ENCODE results near the gene EDN1.

The EDN1 gene

GRCh38 chr6:12297363-12298016 is 7.3 kb downstream of the EDN1 start:
- DNase-seq (ENCODE audit: low read depth in 1 of 2, low spot score in 1 of 2), result no peak
- H3K27me3 ChIP-seq (ENCODE audit: insufficient read depth, poor library complexity, severe bottlenecking), result peaks cover 8% of the 10 kb centered on the region
- no peak overlapping the region for H3K4me3 ChIP-seq (replicated peaks; ENCODE audit: insufficient read depth, low read length)
- H3K27ac ChIP-seq (replicated peaks), result no peak overlapping the region
- no peak for TF ChIP-seq GABPA (IDR thresholded peaks at IDR 0.05; ENCODE audit: low read depth)
- no peak for TF ChIP-seq REST (IDR thresholded peaks at IDR 0.05; ENCODE audit: insufficient replicate concordance, low read depth)
- TF ChIP-seq SPI1 (IDR thresholded peaks at IDR 0.05; ENCODE audit: borderline replicate concordance, low read depth), result no peak
- TF ChIP-seq POLR2AphosphoS5 (IDR thresholded peaks at IDR 0.05; ENCODE audit: low read depth), result no peak
- TF ChIP-seq CTCF (IDR thresholded peaks at IDR 0.05; ENCODE audit: insufficient read depth, low read length), result no peak

GRCh38 chr6:12298017-12298978 is 8.1 kb downstream of the EDN1 start:
- Histone ChIP-seq H3K27ac (replicated peaks) (no peak overlapping the region), H3K27me3 (ENCODE audit: insufficient read depth, poor library complexity, severe bottlenecking) (no peaks in the 10 kb centered on the region), H3K4me3 (replicated peaks; ENCODE audit: insufficient read depth, low read length) (no peak overlapping the region)
- TF ChIP-seq SPI1 (IDR thresholded peaks at IDR 0.05; ENCODE audit: borderline replicate concordance, low read depth) (no peak), CTCF (IDR thresholded peaks at IDR 0.05; ENCODE audit: insufficient read depth, low read length) (no peak), REST (IDR thresholded peaks at IDR 0.05; ENCODE audit: insufficient replicate concordance, low read depth) (no peak), POLR2AphosphoS5 (IDR thresholded peaks at IDR 0.05; ENCODE audit: low read depth) (no peak), GABPA (IDR thresholded peaks at IDR 0.05; ENCODE audit: low read depth) (no peak)
- no peak for DNase-seq (ENCODE audit: low read depth in 1 of 2, low spot score in 1 of 2)

DNA sequence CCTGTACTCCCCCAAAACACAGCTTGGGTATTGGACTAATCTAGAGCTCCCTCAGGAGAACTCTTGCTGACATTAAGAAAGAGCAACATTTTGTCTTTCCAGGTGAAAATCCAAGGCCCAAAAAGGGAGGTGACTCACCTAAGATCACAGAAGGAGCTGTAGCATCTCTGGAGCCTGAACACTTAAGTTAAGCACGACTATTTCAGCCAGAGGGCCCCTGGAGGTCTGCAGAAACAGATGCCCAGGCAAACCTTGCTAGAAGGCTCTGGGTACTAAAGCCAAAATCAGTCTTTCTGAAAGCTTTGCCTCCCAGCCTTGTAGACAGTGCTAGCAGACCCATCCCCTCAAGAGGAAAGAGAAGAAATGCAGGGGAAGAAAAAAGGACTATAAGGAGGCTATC is 8.8 kb downstream of the EDN1 start:
- no peak for TF ChIP-seq REST (IDR thresholded peaks at IDR 0.05; ENCODE audit: insufficient replicate concordance, low read depth)
- TF ChIP-seq GABPA (IDR thresholded peaks at IDR 0.05; ENCODE audit: low read depth), result no peak
- no peak for TF ChIP-seq CTCF (IDR thresholded peaks at IDR 0.05; ENCODE audit: insufficient read depth, low read length)
- no peak for TF ChIP-seq POLR2AphosphoS5 (IDR thresholded peaks at IDR 0.05; ENCODE audit: low read depth)
- no peak for TF ChIP-seq SPI1 (IDR thresholded peaks at IDR 0.05; ENCODE audit: borderline replicate concordance, low read depth)
- H3K27ac ChIP-seq (replicated peaks), result no peak overlapping the region
- DNase-seq (ENCODE audit: low read depth in 1 of 2, low spot score in 1 of 2), result no peak
- no peak overlapping the region for H3K4me3 ChIP-seq (replicated peaks; ENCODE audit: insufficient read depth, low read length)
- H3K27me3 ChIP-seq (ENCODE audit: insufficient read depth, poor library complexity, severe bottlenecking), result no peaks in the 10 kb centered on the region

Data from HL-60 (cell line).